Measurements from ENCODE around the gene ITPK1.

DNA sequence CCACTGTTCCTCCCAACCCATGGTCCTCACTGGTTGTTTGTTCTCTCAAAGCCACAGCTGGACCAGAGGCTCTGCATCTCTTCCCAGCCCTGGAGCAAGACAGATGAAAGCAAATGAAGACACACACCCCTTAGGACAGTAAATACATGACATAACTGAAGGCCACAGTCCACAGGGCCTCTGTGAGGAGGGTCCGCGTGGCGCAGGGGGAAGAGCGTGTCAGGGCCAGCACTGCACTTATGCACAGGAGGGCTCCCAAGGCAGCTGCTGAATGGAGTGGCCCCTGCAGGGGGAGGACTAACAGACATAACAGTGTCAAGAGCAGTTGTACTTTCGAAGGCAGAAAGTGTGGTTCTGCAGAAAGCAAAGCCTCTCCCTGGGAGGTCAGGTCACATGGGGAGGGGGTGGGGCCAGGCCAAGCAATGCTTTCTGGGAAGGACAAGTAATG lies 112.8 kb downstream of the ITPK1 start:
- TF ChIP-seq POLR2A (IDR thresholded peaks at IDR 0.05) = no peak
- TF ChIP-seq, protein P1, sequence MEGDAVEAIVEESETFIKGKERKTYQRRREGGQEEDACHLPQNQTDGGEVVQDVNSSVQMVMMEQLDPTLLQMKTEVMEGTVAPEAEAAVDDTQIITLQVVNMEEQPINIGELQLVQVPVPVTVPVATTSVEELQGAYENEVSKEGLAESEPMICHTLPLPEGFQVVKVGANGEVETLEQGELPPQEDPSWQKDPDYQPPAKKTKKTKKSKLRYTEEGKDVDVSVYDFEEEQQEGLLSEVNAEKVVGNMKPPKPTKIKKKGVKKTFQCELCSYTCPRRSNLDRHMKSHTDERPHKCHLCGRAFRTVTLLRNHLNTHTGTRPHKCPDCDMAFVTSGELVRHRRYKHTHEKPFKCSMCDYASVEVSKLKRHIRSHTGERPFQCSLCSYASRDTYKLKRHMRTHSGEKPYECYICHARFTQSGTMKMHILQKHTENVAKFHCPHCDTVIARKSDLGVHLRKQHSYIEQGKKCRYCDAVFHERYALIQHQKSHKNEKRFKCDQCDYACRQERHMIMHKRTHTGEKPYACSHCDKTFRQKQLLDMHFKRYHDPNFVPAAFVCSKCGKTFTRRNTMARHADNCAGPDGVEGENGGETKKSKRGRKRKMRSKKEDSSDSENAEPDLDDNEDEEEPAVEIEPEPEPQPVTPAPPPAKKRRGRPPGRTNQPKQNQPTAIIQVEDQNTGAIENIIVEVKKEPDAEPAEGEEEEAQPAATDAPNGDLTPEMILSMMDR (IDR thresholded peaks at IDR 0.05) = no peak

All from breast epithelium (tissue), 3 donors.